ENCODE data around the gene TRAF1. TPM values are rescaled to one million over a fixed set of nuclear protein-coding genes. Genes with fewer than 3 reads are reported as not detected.
A peak's percentile ranks its signal among the peaks of the same experiment; 100 is the strongest.

Gene TRAF1
- total RNA-seq, 4 donors from 2014 or later, result 1.2 to 14.3 (median 7.1) TPM

GRCh38 chr9:120946259-120946658 lies 19.7 kb upstream of the TRAF1 start:
- Histone ChIP-seq H3K4me3 (no peak overlapping the region), H3K27ac (no peak overlapping the region), H3K9me3 (no peaks in the 10 kb centered on the region), H3K4me1 (peaks cover 6 to 39% (median 19%) of the 10 kb centered on the region in 3 donors), H3K36me3 (no peaks in the 10 kb centered on the region), H3K27me3 (no peaks in the 10 kb centered on the region)
- no peak for ATAC-seq
- 82 to 86% methylated on average over 2 to 3 of the region's 3 CpGs for WGBS, 2 donors (ENCODE audit: low coverage in 1 of 2)
- TF ChIP-seq EP300 (IDR thresholded peaks at IDR 0.05) (no peak), CTCF (IDR thresholded peaks at IDR 0.05) (no peak), POLR2A (IDR thresholded peaks at IDR 0.05) (no peak), POLR2AphosphoS5 (IDR thresholded peaks at IDR 0.05) (no peak)

GRCh38 chr9:120944948-120945347 lies 18.4 kb upstream of the TRAF1 start:
- WGBS, 2 donors (ENCODE audit: low coverage in 1 of 2), result 72% methylated on average over 2 of the region's 3 CpGs; no CpG with 5 or more reads in 1 of the 2 donors
- H3K36me3 ChIP-seq, result no peaks in the 10 kb centered on the region

GRCh38 chr9:120944434-120944843 lies 17.8 kb upstream of the TRAF1 start:
- TF ChIP-seq POLR2AphosphoS5 (IDR thresholded peaks at IDR 0.05) (no peak), EP300 (IDR thresholded peaks at IDR 0.05) (no peak), POLR2A (IDR thresholded peaks at IDR 0.05) (no peak), CTCF (IDR thresholded peaks at IDR 0.05) (no peak)
- H3K9me3 ChIP-seq, result no peaks in the 10 kb centered on the region
- H3K4me1 ChIP-seq, result peaks cover 6 to 48% (median 17%) of the 10 kb centered on the region in 3 donors
- 88 to 96% methylated on average over 4 of the region's 4 CpGs for WGBS, 2 donors (ENCODE audit: low coverage in 1 of 2)
- no peak for ATAC-seq
- no peaks in the 10 kb centered on the region for H3K27me3 ChIP-seq
- no peak overlapping the region for H3K4me3 ChIP-seq
- peak overlapping the region in 2 of 4 donors; percentile 89 to 90 for H3K27ac ChIP-seq
- no peaks in the 10 kb centered on the region for H3K36me3 ChIP-seq

More at GRCh38 chr9:120944948-120945347, 18.4 kb upstream of the TRAF1 start:
- Histone ChIP-seq H3K9me3 (no peaks in the 10 kb centered on the region), H3K27me3 (no peaks in the 10 kb centered on the region), H3K4me3 (no peak overlapping the region), H3K4me1 (peaks cover 6 to 43% (median 17%) of the 10 kb centered on the region in 3 donors), H3K27ac (no peak overlapping the region)
- TF ChIP-seq POLR2A (IDR thresholded peaks at IDR 0.05) (no peak), EP300 (IDR thresholded peaks at IDR 0.05) (no peak), POLR2AphosphoS5 (IDR thresholded peaks at IDR 0.05) (no peak), CTCF (IDR thresholded peaks at IDR 0.05) (no peak)
- no peak for ATAC-seq

DNA sequence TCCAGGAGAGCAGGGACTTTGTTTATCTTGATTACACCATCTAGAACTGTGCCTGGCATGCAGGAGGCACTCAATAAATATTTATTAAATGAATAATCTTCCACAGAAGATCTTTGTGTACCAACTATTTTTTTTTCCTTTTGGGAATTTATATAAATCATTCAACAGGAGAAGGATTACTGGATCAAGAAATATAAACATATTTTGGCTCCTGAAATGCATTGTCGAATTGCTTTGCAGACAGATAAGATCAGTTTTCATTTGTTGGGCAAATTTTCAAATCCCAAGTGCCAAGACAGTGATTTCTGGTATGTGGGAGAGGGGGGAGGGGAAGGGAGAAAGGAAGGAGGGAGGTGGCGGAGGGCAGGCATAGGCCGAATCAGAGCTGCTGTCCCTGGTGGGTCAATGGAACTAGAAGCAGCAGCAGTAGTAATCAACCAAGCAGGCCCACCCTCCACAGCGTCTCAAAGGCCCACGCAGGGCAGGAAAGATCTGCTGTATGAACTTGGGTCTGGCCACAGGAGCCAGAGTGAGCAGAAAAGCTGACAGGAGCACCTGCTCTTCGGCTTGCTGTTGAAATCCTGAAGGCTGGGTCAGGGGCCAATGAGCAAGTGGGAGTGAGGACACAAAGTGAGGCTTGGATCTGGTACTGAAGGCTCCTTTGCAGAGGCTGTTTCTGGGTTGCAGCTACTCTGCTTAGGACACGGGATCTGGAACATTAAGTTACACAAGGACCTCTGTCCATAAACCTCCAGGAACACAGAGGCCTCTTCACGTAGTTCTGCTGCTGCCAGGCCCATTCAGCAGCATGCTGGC lies 15.8 kb upstream of the TRAF1 start:
- TF ChIP-seq EP300 (IDR thresholded peaks at IDR 0.05), result peak; percentile 23
- TF ChIP-seq POLR2A (IDR thresholded peaks at IDR 0.05), result no peak
- TF ChIP-seq POLR2AphosphoS5 (IDR thresholded peaks at IDR 0.05), result peak; percentile 75
- TF ChIP-seq CTCF (IDR thresholded peaks at IDR 0.05), result no peak
- Histone ChIP-seq H3K36me3 (no peaks in the 10 kb centered on the region), H3K27ac (peak overlapping the region; percentile 79 to 91 (median 90)), H3K9me3 (no peaks in the 10 kb centered on the region), H3K27me3 (no peaks in the 10 kb centered on the region), H3K4me1 (peaks cover 9 to 62% (median 17%) of the 10 kb centered on the region in 3 donors), H3K4me3 (no peak overlapping the region)
- 0 to 27% methylated on average over 2 to 8 of the region's 8 CpGs for WGBS, 2 donors (ENCODE audit: low coverage in 1 of 2)
- peak; percentile 89 for ATAC-seq
